ENCODE measurements around the gene NBPF20.
"Not testable (repeated sequence)": the region's sequence is repeated elsewhere in the genome, so short reads cannot be mapped to it uniquely, and the experiment has no call there.

Gene NBPF20, protein sequence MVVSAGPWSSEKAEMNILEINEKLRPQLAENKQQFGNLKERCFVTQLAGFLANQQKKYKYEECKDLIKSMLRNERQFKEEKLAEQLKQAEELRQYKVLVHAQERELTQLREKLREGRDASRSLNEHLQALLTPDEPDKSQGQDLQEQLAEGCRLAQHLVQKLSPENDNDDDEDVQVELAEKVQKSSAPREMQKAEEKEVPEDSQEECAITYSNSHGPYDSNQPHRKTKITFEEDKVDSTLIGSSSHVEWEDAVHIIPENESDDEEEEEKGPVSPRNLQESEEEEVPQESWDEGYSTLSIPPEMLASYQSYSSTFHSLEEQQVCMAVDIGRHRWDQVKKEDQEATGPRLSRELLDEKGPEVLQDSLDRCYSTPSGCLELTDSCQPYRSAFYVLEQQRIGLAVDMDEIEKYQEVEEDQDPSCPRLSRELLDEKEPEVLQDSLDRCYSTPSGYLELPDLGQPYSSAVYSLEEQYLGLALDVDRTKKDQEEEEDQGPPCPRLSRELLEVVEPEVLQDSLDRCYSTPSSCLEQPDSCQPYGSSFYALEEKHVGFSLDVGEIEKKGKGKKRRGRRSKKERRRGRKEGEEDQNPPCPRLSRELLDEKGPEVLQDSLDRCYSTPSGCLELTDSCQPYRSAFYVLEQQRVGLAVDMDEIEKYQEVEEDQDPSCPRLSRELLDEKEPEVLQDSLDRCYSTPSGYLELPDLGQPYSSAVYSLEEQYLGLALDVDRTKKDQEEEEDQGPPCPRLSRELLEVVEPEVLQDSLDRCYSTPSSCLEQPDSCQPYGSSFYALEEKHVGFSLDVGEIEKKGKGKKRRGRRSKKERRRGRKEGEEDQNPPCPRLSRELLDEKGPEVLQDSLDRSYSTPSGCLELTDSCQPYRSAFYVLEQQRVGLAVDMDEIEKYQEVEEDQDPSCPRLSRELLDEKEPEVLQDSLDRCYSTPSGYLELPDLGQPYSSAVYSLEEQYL (N-terminal part only)

GRCh38 chr1:145425436-145426029, at the start of gene NBPF20:
Gene NBPF20 (minus strand): TSS chr1:145425603. CDS start chr1:145405272, 20,331 bp downstream.
- DNase-seq, result peak; percentile 87

DNA sequence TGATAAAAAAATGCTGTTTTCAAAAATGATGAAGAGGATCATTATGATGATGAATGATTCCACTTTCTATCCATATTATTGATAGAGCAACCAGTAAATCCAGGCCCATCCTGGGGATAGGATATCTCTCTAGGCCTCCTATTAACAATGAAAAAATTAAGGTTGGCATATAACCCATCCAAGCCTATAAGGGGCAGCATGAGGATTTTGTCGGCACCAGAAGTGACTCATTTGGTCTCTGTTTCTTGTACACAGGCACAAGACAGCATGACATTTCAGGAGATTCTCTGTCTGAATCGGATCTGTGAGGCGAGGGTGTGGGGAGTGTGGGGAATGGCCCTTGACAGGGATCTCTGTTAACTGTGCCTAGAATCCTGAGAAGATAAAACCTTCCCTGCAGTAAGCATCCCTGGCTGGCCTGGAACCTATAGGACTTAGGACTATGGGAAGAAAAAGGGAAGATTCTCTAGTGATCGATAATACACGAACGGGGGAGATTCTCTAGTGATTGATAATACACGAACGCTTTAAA, 49.5 kb upstream of the NBPF20 start:
- not testable (repeated sequence) for DNase-seq

GRCh38 chr1:145472731-145473130, 47.3 kb upstream of the NBPF20 start:
- DNase-seq, result not testable (repeated sequence)

DNA sequence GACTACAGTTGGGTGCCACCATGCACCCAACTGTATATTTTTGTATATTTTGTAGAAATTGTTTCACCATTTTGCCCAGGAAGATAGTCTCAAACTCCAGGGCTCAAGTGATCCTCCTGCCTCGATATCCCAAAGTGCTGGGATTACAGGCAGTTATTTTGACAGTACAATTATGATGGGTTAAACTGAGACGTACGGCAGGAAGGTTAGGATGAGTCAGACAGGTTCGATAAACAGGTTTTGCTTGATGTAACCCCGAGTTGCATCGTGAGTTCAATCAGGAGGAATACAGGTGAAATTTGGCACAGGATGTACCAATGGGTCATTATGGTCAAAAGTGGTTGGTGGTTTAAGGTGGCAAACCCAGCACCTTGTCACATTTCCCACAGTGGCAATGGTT, 46.0 kb upstream of the NBPF20 start:
- not testable (repeated sequence) for DNase-seq

DNA sequence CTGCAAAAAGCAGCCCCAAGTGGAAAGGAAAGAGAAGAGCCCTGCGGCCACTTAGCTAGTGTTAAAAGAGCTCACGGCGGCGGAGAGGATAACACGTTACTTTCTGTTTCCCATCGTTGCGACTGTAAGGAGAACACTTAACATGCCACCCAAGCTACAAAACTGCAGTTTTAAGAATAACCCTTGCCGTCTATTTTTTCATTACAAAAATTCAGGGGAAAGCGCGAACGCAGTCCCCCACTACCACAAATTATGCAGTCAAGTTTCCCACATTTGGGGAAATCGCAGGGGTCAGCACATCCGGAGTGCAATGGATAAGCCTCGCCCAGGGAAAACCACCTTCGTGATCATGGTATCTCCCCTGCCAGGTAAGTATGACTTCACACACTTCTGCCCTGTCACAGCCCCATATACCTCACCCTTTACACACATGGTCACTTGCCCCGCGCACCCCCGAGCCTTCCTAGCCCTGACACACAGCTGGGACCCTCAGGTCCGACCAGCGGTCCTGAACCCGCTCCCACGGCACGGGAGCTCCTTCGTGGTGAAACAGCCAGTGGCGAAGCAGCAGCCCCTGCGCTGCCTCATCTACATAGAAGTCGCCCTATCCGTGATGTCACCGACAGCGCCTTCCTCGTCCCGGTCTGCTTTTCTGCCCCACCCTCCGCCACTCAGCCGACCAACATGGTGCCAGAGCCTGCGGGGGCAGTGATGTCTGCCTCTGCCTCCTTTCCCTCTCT, 40.2 kb upstream of the NBPF20 start:
- peak; percentile 67 for DNase-seq

GRCh38 chr1:145464708-145465336, 39.4 kb upstream of the NBPF20 start:
- DNase-seq, result not testable (repeated sequence)

- DNase-seq, result not testable (repeated sequence)
Observed at GRCh38 chr1:145464017-145464416, 38.6 kb upstream of the NBPF20 start.

DNA sequence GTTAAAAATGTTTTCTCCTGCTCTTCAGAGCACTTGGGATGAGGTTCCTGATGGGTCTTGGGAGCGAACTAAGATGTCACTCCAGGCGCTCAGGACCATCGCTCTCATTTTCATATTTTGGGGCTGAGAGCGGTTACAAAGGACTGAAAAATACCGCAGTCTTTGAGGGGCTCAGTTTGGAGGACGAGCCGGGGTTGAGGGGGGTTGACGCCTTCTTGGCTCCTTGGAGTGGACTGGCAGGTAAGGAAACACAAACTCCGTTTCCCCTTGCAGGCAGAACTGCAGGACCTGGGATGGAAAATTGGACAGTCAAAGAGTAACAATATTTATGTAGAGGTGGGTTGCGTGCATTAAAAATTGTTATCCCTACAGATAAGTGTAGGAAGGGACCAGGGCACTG, 35.3 kb upstream of the NBPF20 start:
- not testable (repeated sequence) for DNase-seq

DNA sequence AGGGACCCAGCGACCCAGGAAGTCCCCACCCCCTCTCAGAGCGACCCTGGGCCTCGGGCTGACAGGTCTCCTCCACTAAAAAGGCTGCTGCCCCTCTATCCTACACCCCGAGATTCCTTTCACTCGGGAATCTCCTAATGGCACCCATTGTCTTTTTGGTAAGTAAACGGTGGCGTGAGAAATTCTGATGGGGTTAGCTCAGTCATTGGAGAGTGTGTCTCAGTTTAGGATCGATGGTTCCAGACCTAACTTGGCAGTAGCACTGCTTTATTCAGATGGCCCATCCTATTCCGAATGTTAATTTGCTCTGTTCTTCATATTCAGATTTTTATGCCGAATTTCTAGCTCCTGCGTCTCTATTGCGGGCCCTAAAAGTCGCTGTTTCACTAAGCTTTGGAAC, 34.6 kb upstream of the NBPF20 start:
- DNase-seq, result not testable (repeated sequence)

DNA sequence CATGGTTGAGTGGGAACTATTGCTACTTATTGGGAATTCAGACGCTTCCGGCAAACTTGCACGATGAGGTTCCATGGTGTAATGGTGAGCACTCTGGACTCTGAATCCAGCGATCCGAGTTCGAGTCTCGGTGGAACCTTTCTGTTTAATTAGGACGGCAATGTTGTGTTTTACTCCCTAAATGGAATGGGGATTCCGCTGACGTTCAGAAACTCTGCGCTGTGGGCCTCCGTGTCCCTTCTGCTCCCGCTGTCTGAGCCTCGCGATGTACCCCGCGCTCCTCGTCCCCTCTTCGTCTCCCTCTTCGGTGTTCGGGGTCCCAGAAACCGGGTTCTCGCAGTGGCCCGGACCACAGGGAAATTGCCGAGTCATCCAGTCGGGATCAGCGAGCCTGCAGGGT, 34.2 kb upstream of the NBPF20 start:
- not testable (repeated sequence) for DNase-seq

- DNase-seq, result not testable (repeated sequence)
Observed at GRCh38 chr1:145459063-145459462, 33.7 kb upstream of the NBPF20 start.

GRCh38 chr1:145454824-145455177, 29.4 kb upstream of the NBPF20 start:
- not testable (repeated sequence) for DNase-seq

- DNase-seq, result not testable (repeated sequence)
Observed at GRCh38 chr1:145453873-145454823, 28.7 kb upstream of the NBPF20 start.

- DNase-seq, result not testable (repeated sequence)
Observed at GRCh38 chr1:145452506-145452905, 27.1 kb upstream of the NBPF20 start.

- DNase-seq, result not testable (repeated sequence)
Observed at GRCh38 chr1:145451914-145452313, 26.5 kb upstream of the NBPF20 start.

DNA sequence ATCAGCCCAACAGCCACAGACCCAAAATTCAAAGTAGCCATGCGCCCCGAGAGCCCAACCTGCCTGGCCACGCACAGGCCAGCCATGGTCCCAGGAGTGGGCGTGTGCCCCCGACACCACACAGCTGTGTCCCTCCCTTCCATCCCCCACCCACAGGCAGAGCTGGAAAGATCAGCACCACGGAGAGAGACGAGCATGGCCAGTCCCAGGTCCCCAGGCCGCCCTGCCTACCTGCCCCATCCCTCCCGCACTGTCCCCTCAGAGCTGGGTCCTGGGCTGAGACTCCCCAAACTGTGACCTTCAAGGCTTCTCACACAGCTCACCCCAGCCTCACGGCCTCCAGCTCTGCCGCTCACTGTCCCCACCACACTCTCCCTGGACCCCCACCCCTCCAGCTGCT, 19.8 kb upstream of the NBPF20 start:
- DNase-seq, result not testable (repeated sequence)

- not testable (repeated sequence) for DNase-seq
Observed at GRCh38 chr1:145442340-145442739, 16.9 kb upstream of the NBPF20 start.

- not testable (repeated sequence) for DNase-seq
Observed at GRCh38 chr1:145431363-145432256, 6.2 kb upstream of the NBPF20 start.

GRCh38 chr1:145430830-145431229, 5.4 kb upstream of the NBPF20 start:
- not testable (repeated sequence) for DNase-seq

Measured in NCI-H187 treated with DMSO at 0.1 percent for 48 hours (cell line).